ENCODE data around the gene VSTM2L.

The VSTM2L gene

GRCh38 chr20:37899105-37900045 is 3.6 kb upstream of the VSTM2L start:
- DNase-seq (ENCODE audit: low read depth in 4 of 4, low spot score in 1 of 4): no peak

DNA sequence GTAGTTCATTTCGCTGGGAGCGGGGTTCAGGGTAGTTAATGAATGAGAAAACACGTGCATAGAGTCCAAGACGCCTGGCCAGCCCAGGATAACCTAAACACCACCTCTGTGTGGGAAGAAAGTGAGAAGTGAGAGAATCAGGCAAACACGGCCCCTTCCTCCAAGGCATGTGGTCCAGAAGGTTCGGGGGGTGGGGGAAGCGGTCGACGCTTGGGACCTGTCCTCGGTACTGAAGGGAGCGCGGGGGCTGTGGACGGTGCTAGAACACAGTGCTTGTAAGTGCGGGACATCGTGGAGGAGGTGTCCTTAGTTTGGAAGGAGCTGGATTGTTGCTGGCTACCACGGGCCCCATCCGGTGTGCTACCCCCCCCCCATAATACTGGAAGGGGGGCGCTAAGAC is 1.7 kb upstream of the VSTM2L start:
- DNase-seq (ENCODE audit: low read depth in 4 of 4, low spot score in 1 of 4): no peak

DNA sequence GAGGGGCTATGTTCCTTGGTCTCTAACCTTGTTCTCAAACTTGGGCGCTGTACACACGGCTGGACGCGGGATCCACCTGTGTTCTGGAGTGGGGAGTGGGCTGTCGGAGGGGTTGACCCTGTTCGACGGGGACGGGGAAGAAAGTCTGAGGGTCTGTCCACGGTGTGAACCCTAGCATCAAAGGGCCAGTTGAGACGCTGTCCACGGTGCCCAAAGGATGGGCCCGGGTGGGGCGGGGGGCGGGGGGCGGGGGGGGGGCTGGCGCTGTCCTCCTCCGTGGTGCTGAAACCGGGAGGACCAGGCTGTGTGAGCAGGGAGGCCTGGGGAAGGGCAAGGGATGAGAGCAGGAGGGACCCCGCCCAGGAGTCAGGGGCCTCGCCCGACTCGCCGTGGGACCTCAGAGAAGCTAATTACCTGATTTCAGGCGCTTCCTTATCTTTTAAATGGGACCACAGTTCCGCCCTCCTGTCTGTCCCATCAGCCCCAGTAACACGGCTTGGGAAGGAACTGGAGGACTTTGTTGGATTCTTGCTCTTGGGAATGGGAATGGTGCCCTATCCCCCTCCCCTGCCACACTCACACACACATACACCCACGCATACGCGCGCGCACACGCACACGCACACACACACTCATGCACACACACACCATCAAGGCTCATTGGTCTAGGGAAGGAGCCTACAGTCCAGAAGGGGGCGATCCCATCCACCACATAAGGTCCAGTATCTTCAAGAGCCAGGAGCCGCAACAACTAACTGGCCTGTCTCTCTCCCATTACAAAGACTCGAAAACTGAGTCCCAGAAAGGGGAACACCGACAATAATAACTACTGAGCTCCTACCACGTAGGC is 1.0 kb upstream of the VSTM2L start:
- no peak for DNase-seq (ENCODE audit: low read depth in 4 of 4, low spot score in 1 of 4)

GRCh38 chr20:37903317-37904007 is 535 bp downstream of the VSTM2L start:
- no peak for DNase-seq (ENCODE audit: low read depth in 4 of 4, low spot score in 1 of 4)

DNA sequence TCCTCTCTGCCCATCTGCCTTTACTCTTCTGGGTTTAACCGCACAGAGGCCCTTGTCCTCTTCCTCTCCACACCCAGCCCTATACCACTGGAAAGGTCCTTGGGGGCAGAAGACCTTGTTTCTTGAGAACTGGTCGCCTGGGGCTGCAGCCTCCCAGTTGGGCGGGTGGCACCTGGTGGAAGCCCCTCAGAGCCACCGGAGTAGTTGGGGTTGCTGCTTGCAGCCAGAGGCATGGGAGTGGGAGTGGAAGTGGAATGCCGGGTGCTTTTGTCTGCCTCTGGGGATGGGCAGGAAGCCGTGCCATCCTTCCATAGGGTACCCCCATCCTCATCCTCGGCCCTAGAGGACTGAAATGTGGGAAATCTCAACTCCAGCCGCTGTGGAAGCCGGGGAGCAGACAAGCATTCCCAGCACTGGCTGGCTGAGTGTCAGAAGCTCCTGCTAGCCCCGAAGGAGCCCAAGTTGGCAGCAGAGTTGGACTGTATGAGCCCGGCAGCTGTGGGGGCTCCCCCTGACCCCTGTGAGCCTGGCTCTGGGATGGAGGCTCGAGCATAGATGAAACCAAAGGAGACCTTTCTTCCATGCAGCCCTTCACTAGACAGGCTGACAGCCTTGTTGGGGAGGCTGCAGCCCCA is 1.2 kb downstream of the VSTM2L start:
- DNase-seq (ENCODE audit: low read depth in 4 of 4, low spot score in 1 of 4): no peak

DNA sequence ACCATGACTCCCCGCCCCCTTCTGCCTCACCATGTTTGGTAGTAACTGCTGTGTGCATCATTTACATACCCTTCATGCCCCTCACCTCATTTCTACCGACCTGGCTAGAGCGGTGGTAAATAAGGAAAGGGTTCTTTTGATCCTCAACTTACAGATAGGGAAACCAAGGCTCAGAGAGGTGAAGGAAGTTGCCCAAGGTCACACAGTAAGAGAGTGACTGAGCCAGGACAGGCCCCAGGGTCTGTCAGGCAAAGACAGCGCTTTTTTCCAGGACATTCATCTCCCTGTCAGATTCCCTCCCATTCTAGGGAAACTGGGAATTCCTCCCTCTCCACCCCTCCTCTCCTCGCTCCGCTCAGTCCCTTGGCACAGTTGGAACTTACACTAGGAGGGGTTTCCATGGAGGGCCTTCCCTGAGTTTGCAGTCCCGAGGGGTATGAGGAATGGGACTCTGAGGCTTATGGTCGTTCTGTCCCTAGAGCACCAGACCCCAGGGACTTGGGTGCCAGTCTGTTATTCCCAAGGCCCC is 2.0 kb downstream of the VSTM2L start:
- no peak for DNase-seq (ENCODE audit: low read depth in 4 of 4, low spot score in 1 of 4)

DNA sequence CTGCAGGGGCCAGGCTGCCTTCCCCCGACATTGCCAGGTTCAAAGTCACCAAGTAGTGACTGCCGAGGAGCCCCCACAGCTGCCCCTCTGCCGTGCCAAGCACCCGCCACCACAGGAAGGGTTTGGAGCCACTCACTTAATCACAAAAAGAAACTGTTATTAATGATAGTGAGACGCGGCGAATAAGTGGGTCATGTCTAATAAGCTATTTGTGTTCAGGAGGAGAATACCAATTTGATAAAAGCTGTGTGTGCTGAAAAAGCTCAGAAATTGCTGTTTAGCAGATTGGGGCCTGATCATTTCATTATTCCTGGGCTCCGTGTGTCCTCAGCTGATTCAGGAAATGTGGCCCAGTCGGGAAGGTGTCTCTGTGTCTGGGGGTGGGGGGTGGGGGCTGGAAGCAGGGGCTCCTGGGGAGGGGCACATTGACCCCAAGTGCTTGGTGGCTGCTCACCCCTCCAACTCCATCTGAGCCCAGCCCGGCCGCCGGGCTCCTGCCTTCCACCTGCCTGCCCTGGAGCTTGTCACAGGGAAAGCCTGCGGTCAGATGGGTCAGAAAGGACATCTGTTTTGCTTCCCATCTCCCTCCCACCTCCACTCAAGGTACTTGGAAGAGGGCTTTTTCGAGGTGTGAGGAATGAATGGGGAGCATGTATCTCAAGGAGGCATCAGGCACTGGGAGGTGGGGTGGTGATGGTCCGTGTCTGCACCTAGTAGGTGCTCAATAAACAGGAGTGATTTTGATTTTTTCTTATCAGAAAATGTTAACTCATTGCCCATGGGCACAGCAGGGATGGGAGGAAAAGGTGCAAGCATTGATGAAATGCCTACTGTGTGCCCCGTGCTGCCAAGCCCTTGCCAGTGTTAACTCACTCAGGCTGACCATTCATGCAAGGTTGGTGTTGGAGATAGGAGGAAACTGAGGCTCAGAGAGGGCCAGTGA is 3.0 kb downstream of the VSTM2L start:
- no peak for DNase-seq (ENCODE audit: low read depth in 4 of 4, low spot score in 1 of 4)

DNA sequence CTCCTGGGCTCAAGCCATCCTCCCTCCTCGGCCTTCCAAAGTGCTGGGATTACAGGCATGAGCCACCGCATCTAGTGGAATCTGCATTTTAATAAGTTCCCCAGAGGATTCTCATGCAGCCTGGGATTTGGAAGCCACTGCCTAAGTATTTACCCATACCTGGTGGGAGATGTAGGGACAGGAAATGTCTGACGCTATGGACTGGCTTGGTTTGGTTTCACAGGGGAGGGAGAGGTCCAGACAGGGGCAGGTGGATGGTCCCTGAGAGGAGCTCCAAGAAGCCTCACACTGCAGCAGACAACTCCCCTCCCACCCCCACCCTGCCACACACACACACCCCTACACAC is 4.4 kb downstream of the VSTM2L start:
- DNase-seq (ENCODE audit: low read depth in 4 of 4, low spot score in 1 of 4): no peak

DNA sequence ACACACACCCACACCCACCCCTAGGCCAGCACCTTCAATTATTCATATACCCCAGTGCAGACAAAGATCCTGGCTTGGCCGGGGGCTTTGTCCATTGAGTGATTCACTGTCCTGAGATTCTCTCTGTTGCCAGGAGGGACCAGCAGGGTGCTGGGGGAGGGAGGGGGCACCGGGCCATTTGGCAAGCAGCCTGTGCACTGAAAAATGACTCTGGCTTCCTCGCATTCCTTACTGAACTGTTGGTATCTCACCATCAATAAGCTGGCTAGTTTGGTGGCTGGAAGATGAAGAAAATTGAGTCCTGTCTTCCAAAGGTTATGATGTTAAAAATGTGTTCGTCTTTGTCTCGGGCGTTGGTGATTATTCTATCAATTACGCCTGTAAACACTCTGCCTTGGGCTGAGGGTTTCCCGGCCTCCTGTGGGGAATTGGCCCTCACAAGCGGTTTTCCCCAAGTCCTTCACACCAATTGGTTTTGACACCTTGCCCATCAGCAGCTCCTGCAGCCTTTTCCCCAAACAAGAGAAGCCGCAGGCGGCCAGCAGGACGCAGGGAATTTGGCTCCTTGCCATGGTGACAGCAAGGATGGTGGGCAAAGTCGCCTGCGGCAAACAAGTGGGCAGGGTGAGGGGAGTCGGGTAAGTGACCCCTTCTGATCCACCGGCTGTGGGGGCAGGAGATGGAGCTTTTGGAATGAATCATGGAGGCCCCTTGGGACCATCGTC is 4.9 kb downstream of the VSTM2L start:
- DNase-seq (ENCODE audit: low read depth in 4 of 4, low spot score in 1 of 4): no peak

DNA sequence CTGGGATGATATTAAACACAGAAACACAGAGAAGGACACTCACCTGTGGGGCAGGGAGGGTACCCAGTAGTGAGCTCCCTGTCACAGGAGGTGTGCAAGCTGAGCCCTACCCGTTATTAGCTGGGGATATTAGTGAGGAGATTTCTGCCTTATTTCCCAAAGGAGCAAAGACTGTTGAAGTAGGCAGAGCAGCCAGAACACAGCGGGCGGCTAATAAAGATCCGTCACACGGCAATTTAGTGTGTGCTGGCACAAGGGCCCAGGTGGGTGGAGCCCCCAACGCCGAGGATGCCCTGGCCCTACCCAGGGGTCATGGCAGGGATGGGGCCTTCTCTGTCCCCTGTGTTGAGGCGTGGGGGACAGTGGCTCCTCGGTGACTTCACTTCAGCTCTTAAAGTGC is 8.3 kb downstream of the VSTM2L start:
- no peak for DNase-seq (ENCODE audit: low read depth in 4 of 4, low spot score in 1 of 4)

DNA sequence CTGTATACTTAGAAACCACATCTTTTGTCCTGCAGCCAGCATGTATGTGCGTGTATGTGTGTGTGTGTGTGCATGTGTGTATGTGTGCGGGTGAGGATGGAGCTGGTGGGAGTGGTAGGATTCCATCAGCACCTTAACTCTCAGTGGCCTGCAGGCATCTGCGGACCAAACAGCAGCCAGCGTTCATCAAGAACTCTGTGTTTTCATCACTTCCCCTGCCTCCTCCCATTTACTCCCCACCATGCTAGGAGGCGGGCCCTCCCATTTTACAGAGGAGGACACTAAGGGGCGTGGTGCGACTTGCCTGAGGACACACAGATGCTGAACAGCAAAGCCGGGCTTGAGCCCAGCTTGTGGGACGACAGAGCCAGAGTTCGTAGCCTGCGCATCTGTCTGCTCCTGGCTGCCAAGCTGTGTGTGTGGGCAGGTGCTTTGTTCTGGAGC is 8.9 kb downstream of the VSTM2L start:
- no peak for DNase-seq (ENCODE audit: low read depth in 4 of 4, low spot score in 1 of 4)

DNA sequence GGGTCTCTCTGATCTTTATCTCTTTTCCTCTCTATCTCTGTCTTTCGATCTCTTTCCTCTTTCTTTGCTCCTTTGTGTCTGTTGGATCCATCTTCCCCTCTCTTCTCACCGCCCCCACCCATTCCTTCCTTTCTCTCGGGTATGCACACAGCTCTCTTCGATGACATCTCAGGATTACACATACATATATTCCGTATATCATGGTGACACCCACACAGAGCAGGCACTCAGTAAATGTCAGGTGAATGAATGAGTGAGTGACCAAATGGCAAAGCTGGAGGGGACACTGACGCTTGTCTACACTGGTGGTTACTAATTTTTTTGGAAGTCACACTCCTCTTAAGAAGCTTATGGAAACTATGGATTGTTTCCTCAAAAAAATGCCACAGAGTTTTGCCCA is 9.9 kb downstream of the VSTM2L start:
- no peak for DNase-seq (ENCODE audit: low read depth in 4 of 4, low spot score in 1 of 4)

GRCh38 chr20:37913567-37914366 is 10.8 kb downstream of the VSTM2L start:
- no peak for DNase-seq (ENCODE audit: low read depth in 4 of 4, low spot score in 1 of 4)

DNA sequence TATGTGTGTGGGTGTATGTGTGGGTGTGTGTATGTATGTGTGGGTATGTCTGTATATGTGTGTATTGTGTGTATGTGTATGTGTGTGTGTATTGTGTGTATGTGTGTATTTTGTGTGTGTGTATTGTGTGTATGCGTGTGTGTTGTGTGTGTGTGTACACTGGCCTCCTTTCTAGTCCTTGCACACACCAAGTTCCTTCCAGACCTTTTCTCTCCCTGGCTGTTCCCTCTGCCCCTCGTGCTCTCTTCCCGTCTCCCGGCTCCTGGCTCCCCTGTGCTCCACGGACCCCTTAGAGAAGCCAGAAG is 11.4 kb downstream of the VSTM2L start:
- DNase-seq (ENCODE audit: low read depth in 4 of 4, low spot score in 1 of 4): no peak

DNA sequence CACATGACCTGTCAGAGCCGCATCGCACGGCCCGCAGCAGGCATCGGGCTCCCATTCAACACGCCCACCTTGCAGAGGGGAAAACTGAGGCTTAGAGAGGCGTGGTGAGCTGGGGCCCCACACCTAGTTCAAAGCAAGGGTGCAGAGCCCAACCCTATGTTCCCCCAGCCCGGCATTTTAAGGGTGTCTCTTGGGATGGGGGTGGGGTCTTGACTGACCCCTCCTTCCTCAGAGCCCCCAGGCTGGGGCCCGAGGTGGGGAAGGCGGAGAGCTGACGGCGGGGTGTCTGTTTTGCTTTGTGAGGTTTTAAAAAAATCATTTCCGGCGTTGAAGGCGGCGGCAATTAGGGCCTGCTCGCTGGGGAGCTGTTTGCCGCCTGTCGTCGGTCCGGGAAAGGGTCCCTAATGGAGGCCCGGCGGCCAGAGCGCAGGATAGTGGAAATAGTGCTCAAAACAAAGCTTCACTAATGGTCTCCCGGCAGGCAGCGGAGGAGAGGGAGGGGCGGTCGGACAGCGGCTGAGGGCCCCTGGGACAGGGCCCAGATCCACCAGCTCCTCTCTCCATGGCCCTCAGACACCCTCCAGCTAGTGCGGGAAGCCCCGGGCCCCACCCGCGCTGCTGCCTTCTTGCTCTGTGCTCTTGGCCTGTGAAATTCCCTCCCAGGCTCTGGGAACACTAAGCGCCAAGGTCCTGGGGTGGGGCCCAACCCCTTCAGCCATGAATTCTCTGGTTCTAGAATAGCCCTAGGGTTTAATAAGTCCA is 11.9 kb downstream of the VSTM2L start:
- no peak for DNase-seq (ENCODE audit: low read depth in 4 of 4, low spot score in 1 of 4)

DNA sequence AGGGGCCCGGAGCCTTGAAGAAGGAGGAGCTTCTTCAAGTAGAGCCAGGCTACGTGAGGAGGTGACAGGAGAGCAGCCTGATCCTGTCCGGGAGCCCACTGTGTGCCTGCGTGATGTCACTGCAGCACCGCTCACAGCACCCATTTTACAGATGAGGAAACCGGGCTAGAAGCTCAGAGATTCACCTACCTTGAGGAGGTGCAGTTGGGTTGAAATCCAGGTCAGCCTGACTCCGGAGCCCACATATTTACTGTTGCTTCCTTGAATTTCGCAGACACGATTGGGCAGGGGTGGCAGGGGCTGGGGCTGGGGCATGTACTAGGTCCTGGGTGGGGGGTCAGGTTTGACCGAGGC is 12.5 kb downstream of the VSTM2L start:
- no peak for DNase-seq (ENCODE audit: low read depth in 4 of 4, low spot score in 1 of 4)

DNA sequence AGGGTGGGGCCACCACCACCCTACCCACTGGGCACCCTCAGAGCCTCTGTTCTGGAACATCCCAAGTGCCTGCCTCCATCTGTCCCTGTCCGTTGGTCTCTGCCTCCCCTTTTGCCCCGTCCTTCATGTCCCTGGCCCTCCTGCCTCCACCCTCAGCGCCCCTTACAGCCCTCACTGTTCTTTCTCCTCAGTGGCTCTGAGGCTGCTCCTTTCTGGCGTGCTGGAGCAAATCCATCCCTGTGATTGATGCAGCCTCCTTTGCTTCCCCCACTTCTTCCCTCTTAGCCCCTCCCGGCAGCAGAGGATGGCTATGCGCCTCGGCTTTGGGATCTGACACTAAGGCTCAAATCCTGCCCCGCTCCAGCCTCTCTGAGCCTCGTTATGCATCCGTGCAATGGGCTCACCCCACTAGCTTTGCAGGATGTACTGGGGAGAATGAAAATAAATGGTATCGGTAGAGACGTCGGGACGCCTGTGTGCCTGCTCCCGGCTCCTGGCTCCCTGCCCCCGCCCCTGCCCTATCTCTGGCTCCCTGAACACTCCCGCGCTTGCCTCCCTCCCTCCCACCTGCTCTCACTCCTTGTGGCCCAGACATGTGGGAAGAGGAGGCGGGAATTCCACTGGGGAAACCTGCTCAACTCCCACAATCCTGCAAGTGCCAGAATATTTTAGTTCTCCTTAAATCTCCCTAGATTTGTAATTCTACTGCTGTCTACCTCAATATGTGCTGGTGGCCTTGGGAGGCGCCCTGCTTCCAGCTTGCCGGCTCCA is 13.1 kb downstream of the VSTM2L start:
- no peak for DNase-seq (ENCODE audit: low read depth in 4 of 4, low spot score in 1 of 4)
